NCI-H526 treated with DMSO at 0.1 percent for 48 hours (cell line): ENCODE results near the gene STAC3.
A peak's percentile ranks its signal among the peaks of the same experiment; 100 is the strongest.

Experiments used
- DNase-seq: peaks from one replicate; lab custom pipeline; 2025; lab: John Stamatoyannopoulos, UW

STAC3 gene

GRCh38 chr12:57210926-57211692 is 39.9 kb downstream of the STAC3 start:
- DNase-seq, result peak; percentile 51

- no peak for DNase-seq
Measured at GRCh38 chr12:57210461-57210860, 40.5 kb downstream of the STAC3 start.

DNA sequence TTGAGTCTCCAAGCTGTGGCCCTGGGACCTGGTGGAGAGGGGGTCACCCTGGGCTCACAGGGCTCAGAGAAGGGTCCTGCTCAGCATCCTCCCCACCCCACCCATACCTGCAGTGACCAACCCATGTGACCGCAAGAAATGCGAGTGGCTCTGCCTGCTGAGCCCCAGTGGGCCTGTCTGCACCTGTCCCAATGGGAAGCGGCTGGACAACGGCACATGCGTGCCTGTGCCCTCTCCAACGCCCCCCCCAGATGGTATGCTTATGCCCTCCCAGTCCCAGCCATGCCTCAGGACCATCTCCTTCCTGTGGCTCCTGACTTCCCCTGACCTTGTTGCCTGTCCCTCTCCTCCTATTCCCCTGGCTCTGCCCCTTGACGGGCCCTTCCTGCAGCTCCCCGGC is 41.1 kb downstream of the STAC3 start:
- DNase-seq, result no peak

DNA sequence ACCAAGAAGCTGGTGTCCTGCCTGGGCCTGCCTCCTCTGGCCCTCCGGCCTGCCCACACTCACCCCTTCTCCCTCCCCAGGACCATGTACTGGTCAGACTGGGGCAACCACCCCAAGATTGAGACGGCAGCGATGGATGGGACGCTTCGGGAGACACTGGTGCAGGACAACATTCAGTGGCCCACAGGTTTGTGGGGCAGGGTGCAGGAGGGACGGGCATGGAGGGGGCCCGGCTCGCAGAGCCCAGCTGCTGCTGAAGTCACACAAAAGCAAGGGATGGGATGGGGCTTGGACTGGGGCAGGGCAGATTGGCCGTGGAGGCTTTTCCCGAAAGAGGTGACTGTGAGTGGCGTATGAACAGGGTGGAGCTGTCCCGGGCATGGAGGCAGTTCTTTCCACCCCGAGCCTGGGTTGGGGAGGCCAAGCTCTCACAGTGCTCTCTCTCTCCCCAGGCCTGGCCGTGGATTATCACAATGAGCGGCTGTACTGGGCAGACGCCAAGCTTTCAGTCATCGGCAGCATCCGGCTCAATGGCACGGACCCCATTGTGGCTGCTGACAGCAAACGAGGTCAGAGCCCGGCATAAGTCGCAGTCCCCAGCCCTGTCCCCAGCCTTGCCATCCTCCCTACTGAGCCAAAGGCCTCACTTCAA is 42.2 kb downstream of the STAC3 start:
- DNase-seq, result no peak

DNA sequence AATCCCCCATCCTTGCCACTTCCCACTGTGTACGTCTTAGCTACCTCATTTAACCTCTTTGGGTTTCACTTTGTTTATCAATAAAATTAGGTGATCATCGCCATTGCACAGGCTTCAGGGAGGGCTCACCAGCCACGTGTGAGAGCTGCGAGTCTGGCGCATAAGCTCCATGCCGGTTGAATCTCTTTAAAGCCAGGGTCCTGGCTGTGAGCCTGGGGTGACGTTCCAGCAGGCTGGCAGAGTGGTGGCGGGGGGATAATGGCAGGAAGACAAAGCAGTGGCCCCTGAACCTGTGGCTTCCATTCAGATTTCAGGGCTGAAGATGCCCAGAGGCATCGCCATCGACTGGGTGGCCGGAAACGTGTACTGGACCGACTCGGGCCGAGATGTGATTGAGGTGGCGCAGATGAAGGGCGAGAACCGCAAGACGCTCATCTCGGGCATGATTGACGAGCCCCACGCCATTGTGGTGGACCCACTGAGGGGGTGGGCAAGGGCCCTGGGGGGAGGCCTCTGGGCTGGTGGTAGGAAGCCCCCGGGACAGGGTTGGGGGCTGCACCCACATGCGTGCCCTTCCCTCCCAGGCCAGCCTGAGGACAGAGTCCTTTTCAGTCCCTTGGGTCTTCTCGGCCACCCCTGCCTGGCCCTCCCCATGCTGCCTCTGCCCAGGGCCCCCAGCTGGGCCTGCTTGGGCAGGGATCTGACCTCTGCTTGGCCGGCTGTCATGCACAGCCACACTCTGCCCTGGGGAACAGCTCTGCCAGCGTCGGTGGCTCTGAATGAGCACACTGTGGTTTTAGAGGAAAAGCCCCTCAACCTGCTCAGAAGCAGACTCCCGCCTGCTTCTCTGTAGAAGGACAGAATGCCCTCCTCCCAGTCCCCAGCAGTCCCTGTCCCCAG is 43.0 kb downstream of the STAC3 start:
- no peak for DNase-seq

DNA sequence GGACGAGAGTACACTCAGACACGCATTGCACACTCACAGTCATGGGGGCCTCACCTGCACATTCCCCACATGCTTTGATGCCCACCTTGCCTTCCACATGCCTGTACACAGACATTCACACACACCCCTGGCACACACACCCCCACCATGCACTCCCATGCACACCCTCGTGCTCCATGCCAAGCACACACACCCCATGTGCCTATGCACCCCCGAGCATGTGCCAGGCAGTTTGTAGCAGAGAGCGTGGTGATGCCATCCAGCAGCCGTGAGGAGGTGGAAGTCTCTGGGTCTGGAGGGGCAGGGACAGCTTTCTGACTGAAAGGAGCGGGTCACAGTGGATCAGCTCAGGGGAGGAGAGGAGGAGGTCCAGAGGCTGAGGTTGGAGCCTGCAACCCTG is 45.1 kb downstream of the STAC3 start:
- DNase-seq, result no peak

GRCh38 chr12:57205186-57205585 is 45.8 kb downstream of the STAC3 start:
- DNase-seq, result no peak

DNA sequence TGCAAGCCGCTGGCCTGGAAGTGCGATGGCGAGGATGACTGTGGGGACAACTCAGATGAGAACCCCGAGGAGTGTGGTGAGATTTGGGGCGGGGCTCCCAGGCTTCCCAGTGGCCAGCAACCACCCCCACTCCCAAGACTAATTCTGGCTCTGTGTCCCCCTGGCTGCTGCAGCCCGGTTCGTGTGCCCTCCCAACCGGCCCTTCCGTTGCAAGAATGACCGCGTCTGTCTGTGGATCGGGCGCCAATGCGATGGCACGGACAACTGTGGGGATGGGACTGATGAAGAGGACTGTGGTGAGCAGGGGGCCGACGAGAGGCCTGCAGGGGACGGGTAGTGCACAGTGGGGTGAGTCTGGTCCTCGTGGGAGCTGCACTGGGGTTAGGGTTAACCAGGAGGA is 46.5 kb downstream of the STAC3 start:
- DNase-seq, result no peak

- no peak for DNase-seq
Measured at GRCh38 chr12:57203791-57204190, 47.2 kb downstream of the STAC3 start.

DNA sequence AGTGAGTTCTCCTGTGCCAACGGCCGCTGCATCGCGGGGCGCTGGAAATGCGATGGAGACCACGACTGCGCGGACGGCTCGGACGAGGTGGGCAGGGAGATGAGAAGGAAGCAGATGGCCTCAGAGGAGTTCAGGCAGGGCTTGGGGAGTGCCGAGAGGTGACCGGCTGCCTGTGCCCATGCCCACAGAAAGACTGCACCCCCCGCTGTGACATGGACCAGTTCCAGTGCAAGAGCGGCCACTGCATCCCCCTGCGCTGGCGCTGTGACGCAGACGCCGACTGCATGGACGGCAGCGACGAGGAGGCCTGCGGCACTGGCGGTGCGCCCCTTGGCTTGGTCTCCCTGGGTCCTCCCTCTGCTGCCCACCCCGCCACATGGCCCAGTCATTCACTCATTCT is 47.8 kb downstream of the STAC3 start:
- DNase-seq, result no peak

DNA sequence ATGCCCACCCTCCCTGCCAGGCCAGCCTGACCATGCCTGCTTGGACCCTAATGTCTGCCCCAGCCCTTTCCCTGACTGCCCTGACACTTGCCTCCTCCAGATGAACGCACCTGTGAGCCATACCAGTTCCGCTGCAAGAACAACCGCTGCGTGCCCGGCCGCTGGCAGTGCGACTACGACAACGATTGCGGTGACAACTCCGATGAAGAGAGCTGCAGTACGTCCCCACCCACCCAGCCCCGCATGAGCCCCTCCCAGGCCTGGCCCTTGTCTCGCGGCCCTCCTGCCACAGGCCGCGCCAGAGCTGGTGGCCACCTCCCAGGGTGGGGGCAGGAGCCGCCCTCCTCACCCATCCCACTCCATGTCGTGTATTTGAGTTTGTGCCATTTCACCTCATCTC is 48.7 kb downstream of the STAC3 start:
- no peak for DNase-seq

GRCh38 chr12:57201631-57202030 is 49.4 kb downstream of the STAC3 start:
- no peak for DNase-seq

DNA sequence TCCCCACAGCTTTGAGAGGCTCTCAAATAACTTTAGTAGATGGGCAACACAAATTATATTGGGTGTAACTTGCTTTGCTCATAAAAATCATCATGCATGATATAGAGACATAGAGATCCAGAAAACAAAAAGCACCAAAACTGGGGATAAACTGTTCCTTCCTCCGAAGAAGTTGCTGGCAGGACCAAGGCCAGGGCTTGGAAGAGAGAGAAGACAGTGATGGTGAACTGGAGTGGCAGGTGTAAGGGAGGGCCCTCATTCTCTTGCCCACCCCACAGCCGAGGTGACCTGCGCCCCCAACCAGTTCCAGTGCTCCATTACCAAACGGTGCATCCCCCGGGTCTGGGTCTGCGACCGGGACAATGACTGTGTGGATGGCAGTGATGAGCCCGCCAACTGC is 49.8 kb downstream of the STAC3 start:
- DNase-seq, result no peak

DNA sequence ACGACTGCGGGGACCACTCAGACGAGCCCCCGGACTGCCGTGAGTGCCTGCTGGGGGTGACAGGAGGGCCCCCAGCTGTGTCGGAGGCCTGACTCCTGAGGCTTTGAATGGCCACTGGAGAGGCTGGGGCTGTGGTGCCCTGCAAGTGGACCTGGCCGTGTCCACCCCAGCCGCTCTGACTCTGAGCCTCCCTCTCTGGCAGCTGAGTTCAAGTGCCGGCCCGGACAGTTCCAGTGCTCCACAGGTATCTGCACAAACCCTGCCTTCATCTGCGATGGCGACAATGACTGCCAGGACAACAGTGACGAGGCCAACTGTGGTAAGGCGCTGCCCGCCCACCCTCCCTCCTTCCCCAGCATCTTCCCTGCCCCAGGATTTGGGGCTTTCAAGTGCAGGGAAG is 50.5 kb downstream of the STAC3 start:
- DNase-seq, result no peak

DNA sequence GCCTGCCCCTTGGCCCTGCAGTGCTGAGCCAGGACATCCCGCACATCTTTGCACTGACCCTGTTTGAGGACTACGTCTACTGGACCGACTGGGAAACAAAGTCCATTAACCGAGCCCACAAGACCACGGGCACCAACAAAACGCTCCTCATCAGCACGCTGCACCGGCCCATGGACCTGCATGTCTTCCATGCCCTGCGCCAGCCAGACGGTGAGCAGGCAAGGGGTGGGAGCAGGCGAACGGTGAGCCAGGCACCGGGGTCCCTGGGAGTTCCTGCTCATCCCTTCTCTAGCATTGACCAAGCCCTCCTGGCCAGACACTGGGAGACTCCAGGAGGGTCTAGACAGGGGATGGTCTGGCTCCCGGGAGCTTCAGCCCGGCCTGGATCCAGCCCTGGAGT is 51.8 kb downstream of the STAC3 start:
- DNase-seq, result no peak

DNA sequence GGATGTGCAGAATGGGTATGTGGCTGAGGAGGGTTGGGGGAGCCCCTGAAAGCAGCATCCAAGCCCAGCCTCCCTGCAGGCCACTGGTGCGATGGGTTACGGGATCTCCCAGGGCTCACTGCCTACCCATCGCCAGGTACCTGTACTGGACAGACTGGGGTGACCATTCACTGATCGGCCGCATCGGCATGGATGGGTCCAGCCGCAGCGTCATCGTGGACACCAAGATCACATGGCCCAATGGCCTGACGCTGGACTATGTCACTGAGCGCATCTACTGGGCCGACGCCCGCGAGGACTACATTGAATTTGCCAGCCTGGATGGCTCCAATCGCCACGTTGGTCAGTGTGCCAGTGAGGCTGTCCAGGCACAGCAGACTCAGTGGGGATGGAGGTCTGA is 52.7 kb downstream of the STAC3 start:
- DNase-seq, result no peak

DNA sequence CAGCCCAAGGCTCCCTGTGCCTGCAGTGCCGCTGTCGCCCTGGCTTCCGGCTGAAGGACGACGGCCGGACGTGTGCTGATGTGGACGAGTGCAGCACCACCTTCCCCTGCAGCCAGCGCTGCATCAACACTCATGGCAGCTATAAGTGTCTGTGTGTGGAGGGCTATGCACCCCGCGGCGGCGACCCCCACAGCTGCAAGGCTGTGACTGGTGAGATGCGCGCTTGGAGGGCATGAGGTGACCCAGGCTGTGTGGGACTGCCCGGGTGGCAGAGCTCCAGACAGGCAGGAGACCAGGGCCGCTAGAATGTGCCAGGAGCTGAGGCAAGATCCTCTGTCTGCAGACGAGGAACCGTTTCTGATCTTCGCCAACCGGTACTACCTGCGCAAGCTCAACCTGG is 54.0 kb downstream of the STAC3 start:
- peak; percentile 47 for DNase-seq

DNA sequence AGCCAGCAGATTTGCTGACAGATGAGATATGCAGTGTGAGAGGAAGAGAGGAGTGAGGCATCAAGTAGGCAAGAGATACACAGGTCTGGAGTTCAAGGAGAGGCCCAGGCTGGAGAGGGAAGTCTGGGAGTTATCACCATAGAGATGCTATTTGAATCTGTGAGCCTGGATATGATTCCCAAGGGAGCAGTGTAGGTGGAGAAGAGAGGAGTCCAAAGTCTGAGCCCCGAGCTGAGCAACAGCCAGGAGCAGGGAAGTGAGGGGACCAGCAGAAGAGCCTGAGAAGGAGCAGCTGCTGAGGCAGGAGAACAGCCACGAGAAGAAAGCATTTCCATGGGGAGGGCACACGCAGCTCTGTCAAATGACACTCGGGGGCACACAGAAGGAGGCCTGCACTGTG is 54.5 kb downstream of the STAC3 start:
- DNase-seq, result peak; percentile 97

GRCh38 chr12:57195611-57196371 is 55.2 kb downstream of the STAC3 start:
- no peak for DNase-seq

- no peak for DNase-seq
Measured at GRCh38 chr12:57195186-57195585, 55.8 kb downstream of the STAC3 start.

DNA sequence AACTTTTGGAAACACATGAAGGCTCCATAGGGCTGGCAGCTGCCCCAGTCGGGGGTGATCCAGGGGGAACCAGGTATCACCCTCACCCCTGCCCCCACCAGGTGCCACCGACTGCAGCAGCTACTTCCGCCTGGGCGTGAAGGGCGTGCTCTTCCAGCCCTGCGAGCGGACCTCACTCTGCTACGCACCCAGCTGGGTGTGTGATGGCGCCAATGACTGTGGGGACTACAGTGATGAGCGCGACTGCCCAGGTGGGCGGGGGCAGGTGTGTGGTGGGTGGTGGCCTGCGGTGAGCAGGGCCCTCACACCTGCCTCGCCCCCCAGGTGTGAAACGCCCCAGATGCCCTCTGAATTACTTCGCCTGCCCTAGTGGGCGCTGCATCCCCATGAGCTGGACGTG is 56.7 kb downstream of the STAC3 start:
- no peak for DNase-seq

DNA sequence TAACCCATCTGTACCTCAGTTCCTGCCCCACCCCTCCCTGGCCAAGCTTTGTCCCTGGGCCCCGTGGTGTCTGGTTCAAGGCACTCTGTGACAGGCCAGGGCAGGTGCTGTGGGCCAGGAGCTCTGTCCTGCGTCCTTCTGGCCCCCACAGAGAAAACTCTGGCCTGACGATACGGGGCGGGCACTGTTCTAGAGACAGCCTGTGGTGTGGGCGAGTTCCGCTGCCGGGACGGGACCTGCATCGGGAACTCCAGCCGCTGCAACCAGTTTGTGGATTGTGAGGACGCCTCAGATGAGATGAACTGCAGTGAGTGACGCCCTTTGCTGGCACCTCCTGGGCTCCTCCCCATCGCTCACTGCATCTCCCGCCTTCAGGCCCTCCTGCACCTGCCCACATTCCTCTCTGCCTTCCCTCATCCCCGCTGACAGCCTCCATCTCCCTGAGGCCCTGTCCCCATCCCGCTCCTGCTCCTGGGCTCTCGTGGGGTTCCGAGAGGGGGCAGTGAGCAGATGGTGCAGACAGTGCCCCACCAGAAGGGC is 57.2 kb downstream of the STAC3 start:
- no peak for DNase-seq
